ENCODE measurements around the gene KCNMB1.

- no peak for TF ChIP-seq EZH2 (IDR thresholded peaks at IDR 0.05; ENCODE audit: insufficient read depth, poor library complexity, severe bottlenecking)
- TF ChIP-seq EZH2phosphoT487 (IDR thresholded peaks at IDR 0.05; ENCODE audit: insufficient read depth, low read depth): no peak
Observed at GRCh38 chr5:170386743-170387395, 2.3 kb downstream of the KCNMB1 start.

All from GM23248 (cell line).